NCI-H1092 treated with DMSO at 0.1 percent for 48 hours (cell line): Measurements from ENCODE around the gene BAIAP2L2.
"Not testable (repeated sequence)": the region's sequence is repeated elsewhere in the genome, so short reads cannot be mapped to it uniquely, and the experiment has no call there.

Experiments used
- DNase-seq: peaks from one replicate; lab custom pipeline; 2025; lab: John Stamatoyannopoulos, UW

BAIAP2L2 gene

DNA sequence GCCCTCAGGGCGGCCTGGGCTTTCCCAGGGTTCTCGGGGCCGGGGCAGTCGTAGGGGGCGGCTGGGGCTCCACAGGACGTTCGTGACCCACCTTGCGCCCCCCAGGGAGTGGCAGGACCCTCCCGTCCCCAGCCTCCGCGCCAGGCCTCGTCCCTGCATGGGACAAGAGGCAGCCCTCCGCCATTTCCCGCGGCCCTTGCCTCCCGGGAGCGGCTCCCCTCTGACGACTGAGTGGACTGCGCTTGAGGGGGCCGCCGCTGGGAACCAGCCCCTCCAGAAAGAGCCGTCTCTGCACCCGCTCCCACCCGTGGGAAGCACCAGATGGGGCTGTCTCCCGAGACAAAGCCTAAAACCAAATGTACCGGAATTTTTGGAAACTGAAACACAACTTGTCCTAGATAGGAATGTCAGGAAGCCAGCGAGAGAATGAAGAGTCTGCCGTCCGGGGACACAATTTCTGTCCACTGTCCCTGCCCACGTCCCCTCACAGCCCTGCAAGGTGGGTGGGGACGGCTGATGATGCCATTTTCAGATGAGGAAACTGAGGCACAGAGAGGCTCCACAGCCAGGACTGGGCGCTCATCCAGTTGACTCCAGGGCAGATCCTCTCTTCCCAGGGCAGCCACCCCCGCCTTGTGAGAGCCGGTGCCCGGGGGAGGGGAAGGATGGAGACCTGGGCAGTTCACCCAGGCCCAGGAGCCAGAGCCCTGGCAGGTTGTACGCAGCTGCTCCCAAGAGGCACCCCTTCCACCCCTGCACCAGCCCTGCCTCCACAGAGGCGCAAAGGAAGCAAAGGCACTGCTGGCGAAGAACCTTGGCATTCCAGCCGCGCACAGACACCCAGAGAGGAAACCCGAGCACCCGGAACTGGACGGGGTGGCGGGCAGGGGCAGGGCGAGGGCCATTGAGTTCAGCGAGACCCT lies 71.3 kb downstream of the BAIAP2L2 start:
- no peak for DNase-seq

DNA sequence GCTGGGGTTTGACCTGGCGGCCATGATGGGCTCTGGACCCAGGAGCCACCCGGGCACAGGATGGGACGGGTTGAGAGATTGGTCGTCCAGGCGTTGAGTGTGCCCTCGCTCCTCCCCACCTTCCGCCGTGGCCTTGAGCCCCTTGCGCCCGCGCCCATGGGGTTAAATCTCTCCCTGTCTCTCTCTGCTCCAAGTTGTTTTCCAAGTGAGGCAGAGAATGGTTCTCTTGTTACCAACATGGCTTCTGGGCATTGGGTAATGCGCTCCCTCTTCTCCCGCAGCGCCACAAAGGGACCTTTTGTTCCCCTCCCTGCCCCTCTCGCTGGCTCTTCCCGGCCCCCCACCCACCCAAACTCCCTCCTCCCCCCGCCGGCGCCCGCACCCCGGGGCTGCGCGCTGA lies 72.1 kb downstream of the BAIAP2L2 start:
- no peak for DNase-seq

DNA sequence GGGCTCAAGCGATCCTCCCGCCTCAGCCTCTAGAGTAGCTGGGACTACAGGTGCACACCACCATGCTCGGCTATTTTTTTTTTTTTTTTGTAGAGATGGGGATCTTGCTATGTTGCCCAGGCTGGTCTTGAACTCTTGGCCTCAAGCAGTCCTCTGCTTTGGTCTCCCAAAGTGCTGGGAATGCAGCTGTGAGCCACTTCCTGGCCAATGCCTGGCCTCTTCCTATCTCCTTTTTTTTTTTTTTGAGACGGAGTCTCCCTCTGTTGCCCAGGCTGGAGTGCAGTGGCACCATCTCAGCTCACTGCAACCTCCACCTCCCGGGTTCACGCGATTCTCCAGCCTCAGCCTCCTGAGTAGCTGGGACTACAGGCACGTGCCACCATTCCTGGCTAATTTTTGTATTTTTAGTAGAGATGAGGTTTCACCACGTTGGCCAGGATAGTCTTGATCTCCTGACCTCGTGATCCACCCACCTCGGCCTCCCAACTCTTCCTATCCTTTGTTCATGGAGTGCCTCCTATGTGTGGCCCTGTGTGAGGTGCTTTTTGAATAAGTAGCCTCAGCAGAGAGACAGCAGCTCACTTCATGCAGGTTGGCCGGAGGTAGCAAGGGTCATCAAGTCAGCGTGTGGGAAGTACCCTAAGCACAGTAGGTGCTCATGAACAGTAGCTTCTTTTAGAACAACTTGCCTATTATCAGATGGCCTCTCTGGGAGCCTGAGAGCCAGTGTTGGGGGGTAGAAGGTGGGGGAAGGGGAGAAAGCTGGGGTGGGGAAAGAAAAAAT lies 72.9 kb downstream of the BAIAP2L2 start:
- DNase-seq: not testable (repeated sequence)

DNA sequence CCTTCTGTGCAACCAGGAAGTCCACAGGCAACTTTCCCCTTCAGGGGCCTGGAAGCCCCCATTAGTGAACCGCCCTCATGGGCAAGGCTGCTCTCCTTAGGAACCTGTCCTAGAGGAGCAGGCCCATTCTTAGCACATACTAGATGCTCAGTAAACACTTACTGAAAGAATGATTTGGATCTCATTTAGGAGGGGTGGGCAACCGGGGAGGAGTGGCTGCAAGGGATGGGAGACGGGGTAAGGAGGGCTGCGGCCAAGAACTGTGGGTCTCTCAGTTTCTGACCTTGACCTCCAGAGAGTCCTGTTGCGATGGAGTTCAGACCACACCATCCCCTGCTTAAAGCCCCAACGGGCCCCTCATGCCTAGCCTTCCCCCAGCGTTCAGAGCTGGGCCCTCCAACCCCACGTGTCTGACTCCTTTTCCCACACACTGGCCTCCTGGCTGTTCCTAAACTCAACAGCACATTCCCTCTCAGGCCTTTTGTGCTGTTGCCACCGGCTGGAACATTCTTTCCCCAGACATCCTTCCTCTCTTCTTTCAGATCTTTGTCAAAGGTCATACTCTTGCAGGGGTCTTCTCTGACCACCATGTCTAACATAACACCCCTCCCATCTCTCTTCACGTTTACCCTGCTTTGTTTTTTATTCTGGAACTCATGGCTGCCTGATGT lies 74.0 kb downstream of the BAIAP2L2 start:
- DNase-seq: no peak

DNA sequence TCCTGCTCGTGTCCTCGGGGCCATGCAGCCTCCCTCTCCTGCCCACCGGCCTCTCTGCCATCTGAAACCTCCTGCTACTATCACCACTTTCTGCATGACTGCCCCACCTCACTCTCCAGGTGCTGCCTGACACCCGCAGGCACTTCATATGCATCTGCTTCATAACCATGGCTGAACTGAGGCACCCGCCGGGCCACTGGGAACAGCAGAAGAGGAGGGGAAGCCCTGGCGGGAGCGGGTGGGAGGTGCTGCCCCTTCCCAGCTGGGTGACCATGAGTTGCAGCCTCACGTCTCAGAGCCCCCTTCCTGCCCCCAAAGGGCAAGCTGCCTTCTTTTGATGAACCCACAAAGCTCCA lies 75.0 kb downstream of the BAIAP2L2 start:
- no peak for DNase-seq
